SK-N-SH treated with all-trans-retinoic acid at 6 μM for 48 hours (cell line): Measurements from ENCODE around the gene ARFGAP3.

Experiments used
- ATAC-seq: fragments of 200-7000 bp; cut with Tn5 transposase; 3 replicates; pipeline ENCODE4 v1.9.1; 2020; ENCODE audit warnings: mild to moderate bottlenecking, moderate library complexity
- ARNTL ChIP-seq: fragments of 450-650 bp; formaldehyde crosslinking; IDR thresholded peaks from 2 replicates; pipeline ENCODE4 v1.5.0; 2020; ENCODE audit warnings: low read depth, mild to moderate bottlenecking, moderate library complexity, borderline replicate concordance
- CREB5 ChIP-seq: fragments of 250-450 bp; sonication (Bioruptor Pico); IDR thresholded peaks from 2 replicates; pipeline ENCODE4 v1.5.1; 2020; ENCODE audit warnings: low read depth, mild to moderate bottlenecking, moderate library complexity
- CSDC2 ChIP-seq: fragments of 250-450 bp; sonication (Bioruptor Pico); IDR thresholded peaks from 2 replicates; pipeline ENCODE4 v1.5.0; 2020; ENCODE audit warnings: mild to moderate bottlenecking, moderate library complexity
- CSRNP3 ChIP-seq: fragments of 250-450 bp; sonication (Bioruptor Pico); IDR thresholded peaks from 2 replicates; pipeline ENCODE4 v1.5.1; 2021; ENCODE audit warnings: mild to moderate bottlenecking, moderate library complexity
- ESRRG ChIP-seq: fragments of 250-450 bp; sonication (Bioruptor Pico); IDR thresholded peaks from 2 replicates; pipeline ENCODE4 v1.6.1; 2021; ENCODE audit warnings: mild to moderate bottlenecking
- GLIS3 ChIP-seq: fragments of 250-450 bp; sonication (Bioruptor Pico); IDR thresholded peaks from 2 replicates; pipeline ENCODE4 v1.5.0; 2020; ENCODE audit warnings: mild to moderate bottlenecking, moderate library complexity
- OSR1 ChIP-seq: fragments of 250-450 bp; sonication (Bioruptor Pico); IDR thresholded peaks from 2 replicates; pipeline ENCODE4 v1.8.0; 2022; ENCODE audit warnings: moderate library complexity, mild to moderate bottlenecking, inconsistent platforms
- RARB ChIP-seq: fragments of 250-450 bp; sonication (Bioruptor Pico); IDR thresholded peaks from 2 replicates; pipeline ENCODE4 v1.8.0; 2021; ENCODE audit warnings: mild to moderate bottlenecking, moderate library complexity
- SNAI2 ChIP-seq: fragments of 250-450 bp; sonication (Bioruptor Pico); IDR thresholded peaks from 2 replicates; pipeline ENCODE4 v1.5.0; 2020; ENCODE audit warnings: mild to moderate bottlenecking, moderate library complexity
- TCF4 ChIP-seq: fragments of 250-450 bp; sonication (Bioruptor Pico); IDR thresholded peaks from 2 replicates; pipeline ENCODE4 v1.8.0; 2021; ENCODE audit warnings: mild to moderate bottlenecking, moderate library complexity, borderline replicate concordance
- TOX ChIP-seq: fragments of 250-450 bp; sonication (Bioruptor Pico); IDR thresholded peaks from 2 replicates; pipeline ENCODE4 v1.8.0; 2021; ENCODE audit warnings: mild to moderate bottlenecking, moderate library complexity, borderline replicate concordance
- ZC3H10 ChIP-seq: fragments of 250-450 bp; sonication (Bioruptor Pico); IDR thresholded peaks from 2 replicates; pipeline ENCODE4 v1.5.1; 2021; ENCODE audit warnings: mild to moderate bottlenecking, moderate library complexity
- ZFP3 ChIP-seq: fragments of 250-450 bp; sonication (Bioruptor Pico); IDR thresholded peaks from 2 replicates; pipeline ENCODE4 v1.5.0; 2020; ENCODE audit warnings: mild to moderate bottlenecking, moderate library complexity
- ZFP30 ChIP-seq: fragments of 450-650 bp; formaldehyde crosslinking; IDR thresholded peaks from 2 replicates; pipeline ENCODE4 v1.5.0; 2022; ENCODE audit warnings: mild to moderate bottlenecking, moderate library complexity
- ZNF565 ChIP-seq: fragments of 450-650 bp; formaldehyde crosslinking; conservative IDR thresholded peaks from 2 replicates; pipeline ENCODE4 v1.5.0; 2020; ENCODE audit warnings: low read depth, mild to moderate bottlenecking, moderate library complexity
- ZNF70 ChIP-seq: fragments of 450-650 bp; formaldehyde crosslinking; IDR thresholded peaks from 2 replicates; pipeline ENCODE4 v1.5.0; 2020; ENCODE audit warnings: mild to moderate bottlenecking, moderate library complexity
- ZNF8 ChIP-seq: fragments of 450-650 bp; formaldehyde crosslinking; IDR thresholded peaks from 2 replicates; pipeline ENCODE4 v1.5.0; 2020; ENCODE audit warnings: mild to moderate bottlenecking, moderate library complexity
- TF ChIP-seq, protein P1 (sequence below): fragments of 250-450 bp; sonication (Bioruptor Pico); IDR thresholded peaks from 2 replicates; pipeline ENCODE4 v1.5.0; 2020; ENCODE audit warnings: mild to moderate bottlenecking, moderate library complexity
- TF ChIP-seq, protein P2 (sequence below): fragments of 250-450 bp; sonication (Bioruptor Pico); IDR thresholded peaks from 2 replicates; pipeline ENCODE4 v1.8.0; 2021; ENCODE audit warnings: low read depth, mild to moderate bottlenecking, moderate library complexity, borderline replicate concordance

ARFGAP3 gene

GRCh38 chr22:42876041-42876440 lies 19.0 kb upstream of the ARFGAP3 start:
- TF ChIP-seq CREB5 (CRISPR knock-in tag) (no peak), ARNTL (CRISPR knock-in tag) (no peak), RARB (CRISPR knock-in tag) (no peak), SNAI2 (no peak), ESRRG (CRISPR knock-in tag) (no peak), TOX (no peak), ZFP30 (CRISPR knock-in tag) (no peak), TCF4 (no peak), ZNF8 (CRISPR knock-in tag) (no peak)
- TF ChIP-seq, protein P1, sequence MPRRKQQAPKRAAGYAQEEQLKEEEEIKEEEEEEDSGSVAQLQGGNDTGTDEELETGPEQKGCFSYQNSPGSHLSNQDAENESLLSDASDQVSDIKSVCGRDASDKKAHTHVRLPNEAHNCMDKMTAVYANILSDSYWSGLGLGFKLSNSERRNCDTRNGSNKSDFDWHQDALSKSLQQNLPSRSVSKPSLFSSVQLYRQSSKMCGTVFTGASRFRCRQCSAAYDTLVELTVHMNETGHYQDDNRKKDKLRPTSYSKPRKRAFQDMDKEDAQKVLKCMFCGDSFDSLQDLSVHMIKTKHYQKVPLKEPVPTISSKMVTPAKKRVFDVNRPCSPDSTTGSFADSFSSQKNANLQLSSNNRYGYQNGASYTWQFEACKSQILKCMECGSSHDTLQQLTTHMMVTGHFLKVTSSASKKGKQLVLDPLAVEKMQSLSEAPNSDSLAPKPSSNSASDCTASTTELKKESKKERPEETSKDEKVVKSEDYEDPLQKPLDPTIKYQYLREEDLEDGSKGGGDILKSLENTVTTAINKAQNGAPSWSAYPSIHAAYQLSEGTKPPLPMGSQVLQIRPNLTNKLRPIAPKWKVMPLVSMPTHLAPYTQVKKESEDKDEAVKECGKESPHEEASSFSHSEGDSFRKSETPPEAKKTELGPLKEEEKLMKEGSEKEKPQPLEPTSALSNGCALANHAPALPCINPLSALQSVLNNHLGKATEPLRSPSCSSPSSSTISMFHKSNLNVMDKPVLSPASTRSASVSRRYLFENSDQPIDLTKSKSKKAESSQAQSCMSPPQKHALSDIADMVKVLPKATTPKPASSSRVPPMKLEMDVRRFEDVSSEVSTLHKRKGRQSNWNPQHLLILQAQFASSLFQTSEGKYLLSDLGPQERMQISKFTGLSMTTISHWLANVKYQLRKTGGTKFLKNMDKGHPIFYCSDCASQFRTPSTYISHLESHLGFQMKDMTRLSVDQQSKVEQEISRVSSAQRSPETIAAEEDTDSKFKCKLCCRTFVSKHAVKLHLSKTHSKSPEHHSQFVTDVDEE (CRISPR knock-in tag), result no peak
- TF ChIP-seq, protein P2, sequence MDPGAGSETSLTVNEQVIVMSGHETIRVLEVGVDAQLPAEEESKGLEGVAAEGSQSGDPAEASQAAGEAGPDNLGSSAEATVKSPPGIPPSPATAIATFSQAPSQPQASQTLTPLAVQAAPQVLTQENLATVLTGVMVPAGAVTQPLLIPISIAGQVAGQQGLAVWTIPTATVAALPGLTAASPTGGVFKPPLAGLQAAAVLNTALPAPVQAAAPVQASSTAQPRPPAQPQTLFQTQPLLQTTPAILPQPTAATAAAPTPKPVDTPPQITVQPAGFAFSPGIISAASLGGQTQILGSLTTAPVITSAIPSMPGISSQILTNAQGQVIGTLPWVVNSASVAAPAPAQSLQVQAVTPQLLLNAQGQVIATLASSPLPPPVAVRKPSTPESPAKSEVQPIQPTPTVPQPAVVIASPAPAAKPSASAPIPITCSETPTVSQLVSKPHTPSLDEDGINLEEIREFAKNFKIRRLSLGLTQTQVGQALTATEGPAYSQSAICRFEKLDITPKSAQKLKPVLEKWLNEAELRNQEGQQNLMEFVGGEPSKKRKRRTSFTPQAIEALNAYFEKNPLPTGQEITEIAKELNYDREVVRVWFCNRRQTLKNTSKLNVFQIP (CRISPR knock-in tag), result no peak
- ATAC-seq, result no peak

DNA sequence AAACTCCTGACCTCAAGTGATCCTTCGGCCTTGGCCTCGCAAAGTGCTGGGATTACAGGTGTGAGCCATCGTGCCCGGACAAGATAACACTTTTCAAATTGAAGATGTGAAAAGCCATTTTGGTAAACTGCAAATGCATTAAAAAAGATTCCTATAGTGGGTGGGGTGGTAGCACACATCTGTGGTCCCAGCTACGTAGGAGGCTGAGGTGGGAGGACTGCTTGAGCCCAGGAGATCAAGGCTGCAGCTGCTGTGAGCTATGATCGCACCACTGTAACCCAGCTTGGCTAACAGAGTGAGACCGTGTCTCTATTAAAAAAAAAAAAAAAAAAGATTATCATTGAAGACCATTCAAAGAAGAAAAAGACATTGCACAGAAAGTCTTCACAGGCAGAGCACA lies 16.9 kb upstream of the ARFGAP3 start:
- no peak for ATAC-seq
- TF ChIP-seq ZNF70 (no peak), ZNF565 (CRISPR knock-in tag) (no peak), CSDC2 (CRISPR knock-in tag) (no peak), ZFP30 (CRISPR knock-in tag) (no peak), OSR1 (CRISPR knock-in tag) (no peak), ARNTL (CRISPR knock-in tag) (no peak), CSRNP3 (CRISPR knock-in tag) (no peak)

DNA sequence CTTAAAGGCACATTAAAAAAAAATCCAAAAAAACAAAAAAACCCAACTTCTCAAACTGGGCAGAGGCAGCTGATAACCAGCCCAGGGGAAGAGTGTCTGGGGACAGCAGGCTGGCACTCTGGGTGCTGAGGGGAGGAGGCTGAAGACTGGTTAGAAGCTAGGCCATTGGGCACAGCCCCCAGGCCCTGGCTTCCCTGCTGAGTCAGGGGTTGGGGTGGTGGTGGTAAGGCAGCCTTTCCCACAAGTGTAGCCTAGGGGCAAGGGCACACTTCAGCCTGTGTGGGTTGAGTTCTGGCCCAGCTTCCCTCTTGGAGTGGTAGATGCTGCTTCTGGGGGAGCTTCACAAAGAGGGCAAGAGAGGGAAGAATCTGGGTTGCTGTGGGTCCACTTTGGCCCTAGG lies 16.3 kb upstream of the ARFGAP3 start:
- no peak for ATAC-seq
- no peak for TF ChIP-seq CSRNP3 (CRISPR knock-in tag)
- no peak for TF ChIP-seq ZNF70
- no peak for TF ChIP-seq ZC3H10
- no peak for TF ChIP-seq ZFP3 (CRISPR knock-in tag)

- TF ChIP-seq GLIS3, result no peak
- no peak for TF ChIP-seq CSRNP3 (CRISPR knock-in tag)
These were observed 15.7 kb upstream of the ARFGAP3 start for GRCh38 chr22:42872821-42873220.

More at GRCh38 chr22:42872821-42873220, 15.7 kb upstream of the ARFGAP3 start:
- ATAC-seq, result no peak
